ENCODE measurements around the gene OR2M2.

- TF ChIP-seq PATZ1 (CRISPR knock-in tag; IDR thresholded peaks at IDR 0.05; ENCODE audit: borderline replicate concordance): no peak
- no peak for TF ChIP-seq ISL1 (CRISPR knock-in tag; IDR thresholded peaks at IDR 0.05)
- no peak for TF ChIP-seq OSR1 (CRISPR knock-in tag; IDR thresholded peaks at IDR 0.05)
- no peak for TF ChIP-seq ARNTL (CRISPR knock-in tag; IDR thresholded peaks at IDR 0.05; ENCODE audit: borderline replicate concordance, low read depth)
- TF ChIP-seq CSRNP3 (CRISPR knock-in tag; IDR thresholded peaks at IDR 0.05): no peak
- TF ChIP-seq ZFP30 (CRISPR knock-in tag; IDR thresholded peaks at IDR 0.05): no peak
- no peak for TF ChIP-seq POU6F1 (CRISPR knock-in tag; IDR thresholded peaks at IDR 0.05; ENCODE audit: borderline replicate concordance, low read depth)
- no peak for TF ChIP-seq CREB5 (CRISPR knock-in tag; IDR thresholded peaks at IDR 0.05; ENCODE audit: low read depth)
- TF ChIP-seq ZNF565 (CRISPR knock-in tag; conservative IDR thresholded peaks at IDR 0.05; ENCODE audit: low read depth): no peak
- no peak for TF ChIP-seq ZNF70 (CRISPR knock-in tag; IDR thresholded peaks at IDR 0.05)
- no peak for TF ChIP-seq ZC3H10 (CRISPR knock-in tag; IDR thresholded peaks at IDR 0.05)
Observed at GRCh38 chr1:248187363-248187762, 12.7 kb downstream of the OR2M2 start.

Measured in SK-N-SH treated with all-trans-retinoic acid at 6 μM for 48 hours (cell line).